Esophagus (tissue), 2 donors: ENCODE results near the gene FTSJ3. TPM values are rescaled to one million over a fixed set of nuclear protein-coding genes. Genes with fewer than 3 reads are reported as not detected.

Source experiments
- H3K27ac ChIP-seq, 2 donors: one replicate each; pipeline ENCODE4 v1.5.1; 2013; ENCODE audit warnings: low read depth in 2 of 2, mild to moderate bottlenecking in 2 of 2, inconsistent platforms in 1 of 2, low read length in 1 of 2, moderate library complexity in 1 of 2
- H3K27me3 ChIP-seq, 2 donors: one replicate each; pipeline ENCODE4 v1.6.1; 2013; ENCODE audit warnings: low read length in 2 of 2, control low read depth in 1 of 2, mild to moderate bottlenecking in 1 of 2; ENCODE audit not compliant: insufficient read depth in 2 of 2, control insufficient read depth in 1 of 2
- H3K36me3 ChIP-seq, 2 donors: one replicate each; pipeline ENCODE4 v1.6.1; 2013; ENCODE audit warnings: low read length in 1 of 2; ENCODE audit not compliant: control insufficient read depth in 2 of 2, insufficient read depth in 2 of 2
- H3K4me1 ChIP-seq, 2 donors: one replicate each; pipeline ENCODE4 v1.6.1; 2013; ENCODE audit warnings: low read length in 1 of 2; ENCODE audit not compliant: control insufficient read depth in 2 of 2, insufficient read depth in 2 of 2
- H3K4me3 ChIP-seq, 2 donors: one replicate each; pipeline ENCODE4 v1.5.1; 2013; ENCODE audit warnings: low read length in 2 of 2, mild to moderate bottlenecking in 2 of 2, low read depth in 1 of 2, moderate library complexity in 1 of 2
- H3K9me3 ChIP-seq, 2 donors: one replicate each; pipeline ENCODE4 v1.6.1; 2013; ENCODE audit warnings: mild to moderate bottlenecking in 2 of 2, low read depth in 1 of 2, low read length in 1 of 2, moderate library complexity in 1 of 2; ENCODE audit not compliant: control insufficient read depth in 2 of 2, insufficient read depth in 1 of 2
- WGBS, 2 donors: extraction: QIAGEN DNeasy Blood & Tissue Kit; methylation state at CpG; one replicate each; pipeline ENCODE4 v1.1.7; 2013; 5-methylcytosine and 5-hydroxymethylcytosine counted together
- polyA plus RNA-seq, 2 donors: library from polyadenylated mRNA; stranded (reverse); fragments of 200-250 nt; gene quantifications; one replicate each; pipeline ENCODE4 v1.2.3, GENCODE V29; 2013
- donor health status: healthy with polysubstance abuse.
- donor health status: Bipolar disorder and iron deficiency.

The FTSJ3 gene
- polyA plus RNA-seq, 2 donors: 15.1 to 18.5 TPM

- peaks cover 22 to 23% of the 10 kb centered on the region in 2 donors for H3K4me1 ChIP-seq
- 96 to 97% methylated on average over 7 of the region's 7 CpGs for WGBS, 2 donors
- peak overlapping the region in 1 of 2 donors; percentile 0 for H3K27ac ChIP-seq
These were observed 9.3 kb upstream of the FTSJ3 start for GRCh38 chr17:63836811-63837210.

GRCh38 chr17:63835167-63835720 is 7.8 kb upstream of the FTSJ3 start:
- H3K27ac ChIP-seq: peak overlapping the region in 1 of 2 donors; percentile 24
- H3K9me3 ChIP-seq: no peaks in the 10 kb centered on the region
- H3K36me3 ChIP-seq: peaks cover 34 to 56% of the 10 kb centered on the region in 2 donors
- WGBS, 2 donors: 85 to 87% methylated on average over 9 of the region's 9 CpGs
- no peak overlapping the region for H3K4me3 ChIP-seq
- no peaks in the 10 kb centered on the region for H3K27me3 ChIP-seq
- H3K4me1 ChIP-seq: peaks cover 17 to 20% of the 10 kb centered on the region in 2 donors

More at GRCh38 chr17:63836811-63837210, 9.3 kb upstream of the FTSJ3 start:
- Histone ChIP-seq H3K9me3 (no peaks in the 10 kb centered on the region), H3K36me3 (peaks cover 22 to 41% of the 10 kb centered on the region in 2 donors), H3K27me3 (no peaks in the 10 kb centered on the region), H3K4me3 (no peak overlapping the region)

- no peak overlapping the region for H3K4me3 ChIP-seq
- H3K27ac ChIP-seq: peak overlapping the region; percentile 22 to 36
- peaks cover 38 to 63% of the 10 kb centered on the region in 2 donors for H3K36me3 ChIP-seq
- no peaks in the 10 kb centered on the region for H3K27me3 ChIP-seq
- 33 to 39% methylated on average over 13 of the region's 13 CpGs for WGBS, 2 donors
- H3K9me3 ChIP-seq: no peaks in the 10 kb centered on the region
- H3K4me1 ChIP-seq: peaks cover 17 to 20% of the 10 kb centered on the region in 2 donors
These were observed 7.1 kb upstream of the FTSJ3 start for GRCh38 chr17:63834431-63835166.

GRCh38 chr17:63833741-63834373 is 6.4 kb upstream of the FTSJ3 start:
- peaks cover 40 to 68% of the 10 kb centered on the region in 2 donors for H3K36me3 ChIP-seq
- H3K27ac ChIP-seq: peak overlapping the region in 1 of 2 donors; percentile 6
- 88 to 90% methylated on average over 15 of the region's 15 CpGs for WGBS, 2 donors
- H3K4me1 ChIP-seq: peaks cover 16 to 17% of the 10 kb centered on the region in 2 donors
- no peak overlapping the region for H3K4me3 ChIP-seq
- no peaks in the 10 kb centered on the region for H3K9me3 ChIP-seq
- no peaks in the 10 kb centered on the region for H3K27me3 ChIP-seq

GRCh38 chr17:63833026-63833740 is 5.7 kb upstream of the FTSJ3 start:
- H3K4me3 ChIP-seq: no peak overlapping the region
- WGBS, 2 donors: 78 to 85% methylated on average over 14 of the region's 14 CpGs
- no peak overlapping the region for H3K27ac ChIP-seq
- peaks cover 40 to 68% of the 10 kb centered on the region in 2 donors for H3K36me3 ChIP-seq
- peaks cover 10 to 11% of the 10 kb centered on the region in 2 donors for H3K4me1 ChIP-seq
- H3K27me3 ChIP-seq: no peaks in the 10 kb centered on the region
- no peaks in the 10 kb centered on the region for H3K9me3 ChIP-seq

- H3K27me3 ChIP-seq: no peaks in the 10 kb centered on the region
- H3K36me3 ChIP-seq: peaks cover 40 to 67% of the 10 kb centered on the region in 2 donors
- H3K9me3 ChIP-seq: no peaks in the 10 kb centered on the region
- no peak overlapping the region for H3K4me3 ChIP-seq
- H3K4me1 ChIP-seq: peaks cover 3 to 4% of the 10 kb centered on the region in 2 donors
- H3K27ac ChIP-seq: no peak overlapping the region
- 63 to 70% methylated on average over 2 of the region's 2 CpGs for WGBS, 2 donors
These were observed 5.0 kb upstream of the FTSJ3 start for GRCh38 chr17:63832455-63832854.

DNA sequence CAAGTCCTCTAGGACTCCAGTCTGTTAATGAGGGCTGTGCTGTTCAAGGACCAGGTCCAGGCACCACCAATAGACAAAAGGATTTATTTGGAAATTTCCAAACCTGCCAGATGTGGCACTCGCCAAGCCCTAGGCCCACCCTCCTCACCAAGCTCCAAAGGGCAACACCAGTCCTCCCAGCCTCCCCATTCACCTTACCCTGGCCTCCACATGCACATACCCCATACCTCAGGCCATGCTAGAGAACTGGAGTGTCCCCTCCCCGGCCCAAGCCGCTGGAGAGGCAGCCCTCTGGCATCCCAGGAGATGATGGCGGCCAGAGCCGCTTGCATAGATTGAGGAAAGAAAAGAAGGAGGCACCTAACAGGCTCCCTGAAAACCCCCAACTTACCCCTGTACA is 4.6 kb upstream of the FTSJ3 start:
- WGBS, 2 donors: 78 to 81% methylated on average over 5 of the region's 5 CpGs
- Histone ChIP-seq H3K27ac (no peak overlapping the region), H3K4me1 (no peaks in the 10 kb centered on the region), H3K4me3 (no peak overlapping the region), H3K9me3 (no peaks in the 10 kb centered on the region), H3K36me3 (peaks cover 40 to 63% of the 10 kb centered on the region in 2 donors), H3K27me3 (no peaks in the 10 kb centered on the region)

DNA sequence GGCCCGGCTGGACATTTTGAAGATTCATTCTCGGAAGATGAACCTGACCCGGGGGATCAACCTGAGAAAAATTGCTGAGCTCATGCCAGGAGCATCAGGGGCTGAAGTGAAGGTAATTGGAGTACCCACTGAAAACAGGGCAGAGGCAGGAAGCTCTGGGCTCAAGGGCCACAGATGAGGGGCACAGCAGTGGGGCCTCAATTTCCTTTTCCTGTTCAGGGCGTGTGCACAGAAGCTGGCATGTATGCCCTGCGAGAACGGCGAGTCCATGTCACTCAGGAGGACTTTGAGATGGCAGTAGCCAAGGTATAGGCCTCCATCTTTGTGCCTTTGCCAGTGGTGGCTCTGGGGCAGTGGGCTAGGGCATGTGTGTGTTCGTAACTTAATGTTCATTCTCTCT is 4.0 kb upstream of the FTSJ3 start:
- peaks cover 40 to 59% of the 10 kb centered on the region in 2 donors for H3K36me3 ChIP-seq
- no peaks in the 10 kb centered on the region for H3K9me3 ChIP-seq
- H3K27ac ChIP-seq: no peak overlapping the region
- 61 to 62% methylated on average over 8 of the region's 8 CpGs for WGBS, 2 donors
- H3K4me3 ChIP-seq: no peak overlapping the region
- H3K27me3 ChIP-seq: no peaks in the 10 kb centered on the region
- no peaks in the 10 kb centered on the region for H3K4me1 ChIP-seq

GRCh38 chr17:63830904-63831491 is 3.5 kb upstream of the FTSJ3 start:
- peaks cover 0 to 3% of the 10 kb centered on the region in 2 donors for H3K4me1 ChIP-seq
- no peak overlapping the region for H3K27ac ChIP-seq
- H3K36me3 ChIP-seq: peaks cover 40 to 59% of the 10 kb centered on the region in 2 donors
- H3K9me3 ChIP-seq: no peaks in the 10 kb centered on the region
- 68 to 81% methylated on average over 15 of the region's 15 CpGs for WGBS, 2 donors
- no peaks in the 10 kb centered on the region for H3K27me3 ChIP-seq
- no peak overlapping the region for H3K4me3 ChIP-seq
